Endothelial cell of umbilical vein (primary cell): ENCODE results near the gene PSMC1. TPM values are rescaled to one million over a fixed set of nuclear protein-coding genes. Genes with fewer than 3 reads are reported as not detected.

Experiments
- BruUV-seq: library from RNA; stranded (reverse); fragments of 400-500 nt; replicated peaks from 2 replicates; lab custom pipeline; 2021; lab: Mats Ljungman, UMichigan
- CTCF ChIA-PET: fragments of 300-600, 350-600 bp; sonication (Branson Sonifier 250); formaldehyde crosslinking; loops from one replicate; lab custom pipeline; 2021; ENCODE audit warnings: antibody characterized with exemption, inconsistent platforms; lab: Charles Lee
- POLR2A ChIA-PET: fragments of 300-600, 350-600 bp; sonication (Branson Sonifier 250); formaldehyde crosslinking; loops from one replicate; lab custom pipeline; 2021; ENCODE audit warnings: antibody characterized with exemption, inconsistent platforms; lab: Charles Lee
- DNase-seq: peaks from one replicate; pipeline ENCODE4 v3.0.0-alpha.2; 2011; ENCODE audit warnings: low read depth, low spot score
- FAIRE-seq: peaks from 2 replicates; lab custom pipeline; 2011; peaks lifted over from hg19 to GRCh38; lab: Jason Lieb, UNC
- H2AFZ ChIP-seq: 2 replicates; pipeline ENCODE4 v1.6.0; 2012; ENCODE audit warnings: low read depth, low read length, control low read depth, inconsistent platforms
- H3K27ac ChIP-seq: 2 replicates; pipeline ENCODE4 v1.5.1; 2011; ENCODE audit warnings: low read depth, mild to moderate bottlenecking, control low read depth, low read length, moderate library complexity; ENCODE audit not compliant: insufficient read depth
- H3K27me3 ChIP-seq, 2 experiments: 2 replicates each; pipeline versions ENCODE4 v1.6.0 to v1.6.1; 2011; ENCODE audit warnings: low read length in 2 of 2, mixed read lengths in 1 of 2; ENCODE audit not compliant: control insufficient read depth in 2 of 2, insufficient read depth in 2 of 2
- H3K36me3 ChIP-seq, 2 experiments: 2 replicates in 1 of 2; 3 replicates in 1 of 2; pipeline ENCODE4 v1.5.1; 2011; ENCODE audit warnings: low read length in 2 of 2, mild to moderate bottlenecking in 1 of 2, moderate library complexity in 1 of 2; ENCODE audit not compliant: control insufficient read depth in 2 of 2, insufficient read depth in 2 of 2; ENCODE audit errors: extremely low read depth in 1 of 2
- H3K4me1 ChIP-seq: 3 replicates; pipeline ENCODE4 v1.5.1; 2011; ENCODE audit warnings: mild to moderate bottlenecking, low read length; ENCODE audit not compliant: control insufficient read depth, insufficient read depth; ENCODE audit errors: extremely low read depth
- H3K4me2 ChIP-seq: 2 replicates; pipeline ENCODE4 v1.6.1; 2011; ENCODE audit warnings: low read length, control low read depth, mixed read lengths; ENCODE audit not compliant: insufficient read depth
- H3K4me3 ChIP-seq, 3 experiments: fragments of 200-600 bp in 1 of 3; sonication (generic), shearing (Covaris generic) in 1 of 3; replicated peaks in 1 of 3; 2 replicates each; pipeline ENCODE4 v1.5.1; 2011 to 2016; ENCODE audit warnings: control low read depth in 3 of 3, low read length in 3 of 3, mild to moderate bottlenecking in 2 of 3, inconsistent platforms in 1 of 3, low read depth in 1 of 3, moderate library complexity in 1 of 3; ENCODE audit not compliant: insufficient read depth in 1 of 3
- H3K79me2 ChIP-seq: 2 replicates; pipeline ENCODE4 v1.6.0; 2012; ENCODE audit warnings: low read length, inconsistent platforms; ENCODE audit not compliant: control insufficient read depth, insufficient read depth
- H3K9ac ChIP-seq: replicated peaks from 2 replicates; pipeline ENCODE3; 2011; ENCODE audit warnings: low read length, control low read depth; ENCODE audit not compliant: insufficient read depth; ENCODE audit errors: extremely low read depth
- H3K9me1 ChIP-seq: replicated peaks from 3 replicates; pipeline ENCODE4 v1.6.0; 2011; ENCODE audit warnings: mild to moderate bottlenecking, low read length; ENCODE audit not compliant: control insufficient read depth, insufficient read depth; ENCODE audit errors: extremely low read depth
- H3K9me3 ChIP-seq: replicated peaks from 2 replicates; pipeline ENCODE4 v1.5.1; 2012; ENCODE audit warnings: low read length, inconsistent platforms; ENCODE audit not compliant: control insufficient read depth, insufficient read depth
- H4K20me1 ChIP-seq: replicated peaks from 2 replicates; pipeline ENCODE3; 2011; ENCODE audit warnings: mild to moderate bottlenecking, low read length; ENCODE audit not compliant: control insufficient read depth, insufficient read depth; ENCODE audit errors: extremely low read depth
- CTCF ChIP-seq, 2 donors: IDR thresholded peaks; 1 replicate in 1 of 2; 2 replicates in 1 of 2; pipeline ENCODE4 v1.5.1; 2011; ENCODE audit warnings: low read length in 2 of 2, mild to moderate bottlenecking in 2 of 2, moderate library complexity in 2 of 2, control low read depth in 1 of 2, inconsistent platforms in 1 of 2, low read depth in 1 of 2; ENCODE audit not compliant: insufficient read depth in 1 of 2; ENCODE audit errors: extremely low read depth in 1 of 2
- EZH2 ChIP-seq: IDR thresholded peaks from 2 replicates; pipeline ENCODE4 v1.6.1; 2012; ENCODE audit warnings: borderline replicate concordance, low read depth, mild to moderate bottlenecking, moderate library complexity, low read length, inconsistent platforms; ENCODE audit not compliant: severe bottlenecking
- FOS ChIP-seq: IDR thresholded peaks from 2 replicates; pipeline ENCODE4 v1.6.1; 2011; ENCODE audit warnings: mild to moderate bottlenecking, low read length, moderate library complexity, borderline replicate concordance; ENCODE audit not compliant: insufficient read depth
- GATA2 ChIP-seq: IDR thresholded peaks from 2 replicates; pipeline ENCODE4 v1.7.0; 2011; ENCODE audit warnings: low read depth, mild to moderate bottlenecking, moderate library complexity, mixed read lengths, low read length; ENCODE audit not compliant: insufficient read length, insufficient read depth
- JUN ChIP-seq: IDR thresholded peaks from 2 replicates; pipeline ENCODE4 v1.6.1; 2011; ENCODE audit warnings: borderline replicate concordance, low read depth; ENCODE audit not compliant: insufficient read length, insufficient read depth
- MAX ChIP-seq: IDR thresholded peaks from 2 replicates; pipeline ENCODE4 v1.6.1; 2011; ENCODE audit not compliant: insufficient read depth, insufficient read length
- MYC ChIP-seq: IDR thresholded peaks from one replicate; pipeline ENCODE4 v1.6.1; 2011; ENCODE audit warnings: mild to moderate bottlenecking, low read depth, low read length
- POLR2A ChIP-seq: IDR thresholded peaks from 2 replicates; pipeline ENCODE4 v1.6.1; 2012; ENCODE audit warnings: low read depth, mild to moderate bottlenecking, control low read depth, low read length
- POLR2AphosphoS5 ChIP-seq: IDR thresholded peaks from 2 replicates; pipeline ENCODE4 v1.6.1; 2012; ENCODE audit warnings: low read depth, mild to moderate bottlenecking, control low read depth, low read length, moderate library complexity; ENCODE audit not compliant: insufficient read depth
- dilution Hi-C: fragments of 300-500 bp; cut with MboI; formaldehyde crosslinking; loops from one replicate; pipeline ENCODE4 v1.15.0; 2019; ENCODE audit warnings: low sequenced_read_pairs; ENCODE audit not compliant: extremely low pct_ligation_motif_present
- intact Hi-C: fragments of 100-400 bp; cut with micrococcal nuclease; formaldehyde crosslinking; loops from one replicate; pipeline ENCODE4 v1.10.0; 2022
- polyA plus RNA-seq, 4 experiments: library from polyadenylated mRNA; depleted of rRNA in 3 of 4; stranded (reverse) in 3 of 4; unstranded in 1 of 4; fragments of >200 nt; gene quantifications; 2 replicates each; pipeline versions ENCODE4 v1.2.1 to v1.2.3, GENCODE V29; 2011 to 2012; ENCODE audit warnings: missing spikeins in 1 of 4
- total RNA-seq: library from RNA; stranded (reverse); gene quantifications from 2 replicates; pipeline ENCODE4 v1.2.3, GENCODE V29; 2021

PSMC1 gene
- total and polyA plus RNA-seq, 2 donors (not counting 3 experiments of a cell fraction or from before 2014, with no cell fraction given), result 77.4 to 129 TPM

- no peaks in the 10 kb centered on the region for H3K4me1 ChIP-seq
- H2AFZ ChIP-seq, result no peak overlapping the region
- no peaks in the 10 kb centered on the region for H3K79me2 ChIP-seq
- H3K4me2 ChIP-seq, result no peak overlapping the region
- intact Hi-C loops, result no loop called here
- H3K4me3 ChIP-seq, result no peak overlapping the region
- DNase-seq, result no peak
- dilution Hi-C loops, result no loop called here
- H3K9me1 ChIP-seq, result no peaks in the 10 kb centered on the region
- no peak overlapping the region for H3K27ac ChIP-seq
- POLR2A ChIA-PET, result interaction anchor here (0.6 kb wide), 1 partner anchor 29 kb away, joined by 3 read pairs; no protein-coding TSS in a partner anchor
- BruUV-seq, result no TSS peak
- no peak for TF ChIP-seq EZH2
- TF ChIP-seq CTCF (IDR thresholded peaks at IDR 0.05; ENCODE audit: extremely low read depth in 1 of 2, insufficient read depth in 1 of 2, low read depth in 1 of 2, low read length in 2 of 2), result no peak
- TF ChIP-seq GATA2, result no peak
- TF ChIP-seq POLR2A, result no peak
- no peak for TF ChIP-seq MYC
- no peak for TF ChIP-seq POLR2AphosphoS5
- no peak for TF ChIP-seq MAX
- no peak for TF ChIP-seq FOS
- no peak for TF ChIP-seq JUN
- peaks cover 5 to 16% of the 10 kb centered on the region in 2 experiments for H3K36me3 ChIP-seq
- H3K9ac ChIP-seq, result no peak overlapping the region
- H3K27me3 ChIP-seq, result no peaks in the 10 kb centered on the region
- H3K9me3 ChIP-seq, result no peaks in the 10 kb centered on the region
- no peaks in the 10 kb centered on the region for H4K20me1 ChIP-seq
- FAIRE-seq, result no peak
- CTCF ChIA-PET, result no interaction called here
Measured at GRCh38 chr14:90293766-90294730, 37.7 kb downstream of the PSMC1 start.
